HTR-8/SVneo (cell line): Measurements from ENCODE around the gene MEAF6.
"Not testable (repeated sequence)": the region's sequence is repeated elsewhere in the genome, so short reads cannot be mapped to it uniquely, and the experiment has no call there.

ENCODE experiments used
- DNase-seq: peaks from one replicate; pipeline ENCODE4 v3.0.0; 2011; ENCODE audit warnings: low spot score, mixed read lengths; ENCODE audit not compliant: insufficient read length
- FAIRE-seq: peaks from 2 replicates; lab custom pipeline; 2011; peaks lifted over from hg19 to GRCh38; lab: Jason Lieb, UNC

MEAF6 gene

DNA sequence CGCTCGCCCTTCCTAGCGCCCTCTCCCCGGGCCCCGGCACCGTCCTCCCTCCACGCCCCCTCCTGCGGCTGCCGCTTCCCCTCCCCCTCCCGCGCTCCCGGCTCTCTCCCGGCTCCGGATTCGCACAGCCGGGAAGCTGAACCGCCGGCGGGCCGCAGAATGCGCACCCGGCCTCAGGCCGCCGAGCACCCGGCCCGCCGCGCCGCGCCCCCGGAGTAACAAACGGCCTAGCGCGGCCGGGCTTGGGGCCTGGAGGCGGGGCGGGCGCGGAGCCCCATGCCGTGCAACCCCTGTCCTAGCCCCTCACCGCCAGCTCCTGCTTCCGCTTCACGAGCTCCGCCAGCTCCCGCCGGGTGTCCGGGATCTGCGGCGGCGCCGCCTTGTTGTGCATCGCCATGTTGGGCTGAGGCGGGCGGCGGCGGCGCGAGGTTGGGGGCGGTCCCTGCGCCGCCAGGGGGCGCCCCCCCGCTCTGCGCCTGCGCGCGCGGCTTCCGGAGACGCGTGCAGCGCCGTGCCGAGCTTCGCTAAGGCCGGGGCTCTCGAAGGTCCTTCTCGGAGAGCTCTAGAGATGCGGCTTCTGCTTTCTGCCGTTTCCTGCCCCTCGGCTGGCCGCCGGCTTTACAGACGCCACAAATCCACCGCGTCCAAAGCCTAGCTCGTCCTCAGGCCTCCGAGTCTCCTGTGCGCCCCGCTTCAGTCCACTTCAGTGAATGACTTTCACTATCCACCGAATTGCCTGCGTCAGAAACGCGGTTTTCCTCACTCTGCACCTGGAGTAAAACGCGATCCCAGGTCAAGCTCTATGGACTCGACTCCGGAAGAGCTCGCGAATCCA, at the start of gene MEAF6:
Gene MEAF6 (minus strand): TSS at position 417 of the 835 bp plus-strand sequence. CDS start 20 bp downstream, at position 397.
- FAIRE-seq (no peak), DNase-seq (peak; percentile 83)

DNA sequence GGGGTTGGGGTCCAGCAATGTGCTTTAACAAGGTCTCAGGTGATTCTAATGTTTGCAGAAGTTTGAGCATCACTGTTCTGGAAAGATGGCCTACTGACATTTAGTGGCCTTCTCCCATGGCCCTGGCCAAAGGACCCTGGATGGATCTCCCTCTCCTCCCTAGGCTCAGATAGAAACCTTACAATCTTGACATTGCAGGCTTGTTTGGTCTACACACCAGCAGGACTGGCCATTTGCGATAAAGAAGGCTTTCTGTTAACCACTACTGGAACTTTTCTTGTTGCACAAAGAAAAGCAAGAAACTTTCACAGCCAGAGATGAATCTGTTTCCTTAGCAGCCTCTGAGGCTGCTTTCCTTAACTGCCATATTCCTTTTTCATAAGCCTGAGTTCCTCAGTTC, 48.4 kb upstream of the MEAF6 start:
- FAIRE-seq (no peak), DNase-seq (no peak)

DNA sequence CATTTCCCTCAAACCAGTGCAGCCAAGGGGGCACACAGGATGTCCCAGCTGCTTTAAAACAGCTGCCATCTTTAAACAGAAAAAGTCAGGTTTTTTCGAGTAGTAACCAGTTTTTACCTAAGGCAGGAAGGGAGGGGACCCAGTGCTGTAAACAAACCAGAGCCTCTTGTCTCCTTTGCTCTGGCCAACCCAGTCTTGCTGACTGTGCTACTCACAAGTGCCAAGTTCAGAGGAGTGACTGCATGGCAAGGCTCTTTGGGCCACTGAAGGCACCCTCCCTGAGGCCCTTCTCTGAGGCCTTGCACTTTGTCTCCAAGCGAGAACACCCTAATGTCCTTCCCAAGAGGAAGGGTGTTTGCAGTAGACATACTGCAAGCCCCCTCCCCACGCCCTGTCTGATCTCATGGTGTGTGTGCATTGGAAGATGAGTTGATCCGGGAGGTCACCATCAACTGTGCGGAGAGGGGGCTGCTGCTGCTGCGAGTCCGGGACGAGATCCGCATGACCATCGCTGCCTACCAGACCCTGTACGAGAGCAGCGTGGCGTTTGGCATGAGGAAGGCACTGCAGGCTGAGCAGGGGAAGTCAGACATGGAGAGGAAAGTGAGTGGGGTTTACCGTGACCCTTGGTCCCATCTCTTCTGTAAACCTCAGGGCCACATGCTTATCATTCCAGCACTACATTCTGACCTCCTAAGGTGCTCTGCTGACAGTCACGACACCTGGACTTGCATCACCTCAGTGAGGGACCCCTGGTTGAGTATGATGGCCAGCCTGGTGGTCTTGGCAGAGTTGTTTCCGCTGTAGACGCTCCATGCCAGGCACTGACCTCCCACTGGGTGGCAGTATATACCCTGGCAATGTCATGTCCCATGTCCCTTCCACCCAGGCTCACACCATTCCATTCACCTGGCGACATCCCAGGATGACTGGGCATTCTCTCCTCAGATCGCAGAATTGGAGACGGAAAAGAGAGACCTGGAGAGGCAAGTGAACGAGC, 46.9 kb upstream of the MEAF6 start:
- DNase-seq, result peak; percentile 66
- peak; percentile 88 for FAIRE-seq

DNA sequence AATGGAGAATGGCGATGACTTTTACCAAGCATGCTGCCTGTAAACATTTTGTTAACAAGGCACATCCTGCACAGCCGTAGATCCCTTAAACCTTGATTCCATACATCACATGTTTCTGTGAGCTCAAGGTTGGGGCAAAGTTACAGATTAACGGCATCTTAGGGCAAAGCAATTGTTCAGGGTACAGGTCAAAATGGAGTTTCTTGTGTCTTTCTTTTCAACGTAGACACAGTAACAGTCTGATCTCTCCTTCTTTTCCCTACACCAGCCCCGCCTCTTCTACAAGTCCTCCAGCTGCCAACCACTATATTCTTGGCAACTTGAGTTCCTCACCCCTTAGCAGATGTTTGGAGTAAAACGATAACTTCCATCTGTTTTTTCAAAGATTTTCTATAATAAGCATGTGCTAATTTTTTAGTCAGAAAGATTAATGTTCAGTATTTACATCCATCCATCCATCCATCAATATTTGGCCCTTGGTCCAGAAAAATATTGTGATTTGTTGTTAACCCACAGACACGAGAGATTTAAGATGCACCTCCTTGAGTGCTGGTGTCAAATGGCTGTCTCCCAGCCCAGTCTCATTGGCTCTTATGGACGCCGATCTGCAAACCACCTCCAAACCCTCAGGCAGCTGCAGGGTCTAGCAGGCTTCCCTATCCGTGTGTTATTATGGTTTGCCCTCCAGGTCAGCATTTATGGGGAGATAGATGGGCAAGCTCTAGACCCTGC, 46.0 kb upstream of the MEAF6 start:
- FAIRE-seq (no peak), DNase-seq (no peak)

DNA sequence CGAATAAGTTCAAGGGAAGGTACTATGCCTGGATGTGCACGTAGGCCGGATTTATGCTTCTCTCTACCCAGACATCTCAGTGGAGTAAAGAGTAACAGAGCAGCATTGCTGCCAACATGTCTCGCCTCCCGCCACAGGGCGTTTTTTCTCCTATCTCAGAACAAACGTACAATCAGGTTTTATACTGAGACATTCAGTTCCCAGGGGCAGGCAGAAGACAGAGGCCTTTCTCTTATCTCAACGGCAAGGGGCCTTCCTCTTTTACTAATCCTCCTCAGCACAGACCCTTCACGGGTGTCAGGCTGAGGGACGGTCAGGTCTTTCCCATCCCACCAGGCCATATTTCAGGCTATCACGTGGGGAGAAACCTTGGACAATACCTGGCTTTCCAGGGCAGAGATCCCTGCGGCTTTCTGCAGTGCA, 45.4 kb upstream of the MEAF6 start:
- not testable (repeated sequence) for FAIRE-seq, DNase-seq

DNA sequence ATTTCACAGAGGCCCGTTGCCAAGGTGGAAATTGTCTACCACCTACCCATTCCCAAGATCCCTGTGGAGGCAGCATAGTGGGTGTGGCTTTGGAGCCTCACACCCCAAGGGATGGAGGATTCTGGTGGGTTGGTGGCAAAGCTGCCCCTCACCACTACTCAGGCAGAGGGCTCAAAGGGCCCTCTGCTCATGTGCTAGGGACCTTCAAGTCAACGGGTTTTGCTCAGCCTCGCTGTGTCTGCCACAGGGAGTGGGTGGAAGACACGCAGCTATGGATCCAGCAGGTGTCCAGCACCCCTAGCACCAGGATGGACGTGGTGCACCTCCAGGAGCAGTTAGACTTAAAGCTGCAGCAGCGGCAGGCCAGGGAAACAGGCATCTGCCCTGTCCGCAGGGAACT, 44.5 kb upstream of the MEAF6 start:
- DNase-seq (no peak), FAIRE-seq (no peak)

DNA sequence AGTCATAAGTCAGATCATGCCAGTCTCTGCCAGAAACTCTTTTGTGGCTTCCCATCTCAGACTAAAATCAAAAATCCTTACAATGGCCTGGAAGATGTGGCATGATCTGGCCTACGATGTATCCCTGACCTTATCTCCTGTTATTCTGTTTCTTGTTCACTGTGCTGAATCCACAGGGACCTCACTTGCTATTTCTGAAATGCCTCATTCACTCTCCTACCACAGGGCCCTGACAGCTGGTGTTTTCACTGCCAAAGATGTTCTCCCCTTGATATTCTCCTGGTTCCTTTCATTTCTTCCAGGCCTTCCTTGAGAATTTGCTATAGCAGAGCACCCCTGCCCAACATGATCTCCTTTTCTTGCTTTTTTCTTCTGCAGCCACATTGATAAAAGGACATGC, 43.8 kb upstream of the MEAF6 start:
- no peak for FAIRE-seq

DNA sequence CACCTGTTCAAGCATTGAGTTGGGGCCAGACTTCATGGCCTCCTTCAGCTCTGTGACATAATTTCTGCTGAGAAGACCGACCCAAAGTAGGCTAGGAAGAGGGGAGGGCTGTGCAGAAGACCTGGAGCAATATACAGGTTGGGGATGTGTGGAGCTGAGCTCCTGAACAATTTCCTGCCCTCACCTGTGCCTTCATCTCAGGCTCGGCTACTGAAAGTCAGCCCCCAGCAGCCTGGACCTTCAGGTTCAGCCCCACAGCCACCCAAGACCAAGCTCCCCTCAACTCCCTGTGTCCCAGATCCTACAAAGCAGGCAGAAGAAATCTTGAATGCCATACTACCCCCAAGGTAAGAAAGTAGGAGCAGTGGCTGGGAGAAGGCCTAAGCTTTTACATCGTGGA, 42.8 kb upstream of the MEAF6 start:
- FAIRE-seq (no peak), DNase-seq (no peak)

More for the DNA sequence above, 43.8 kb upstream of the MEAF6 start:
- DNase-seq, result no peak

DNA sequence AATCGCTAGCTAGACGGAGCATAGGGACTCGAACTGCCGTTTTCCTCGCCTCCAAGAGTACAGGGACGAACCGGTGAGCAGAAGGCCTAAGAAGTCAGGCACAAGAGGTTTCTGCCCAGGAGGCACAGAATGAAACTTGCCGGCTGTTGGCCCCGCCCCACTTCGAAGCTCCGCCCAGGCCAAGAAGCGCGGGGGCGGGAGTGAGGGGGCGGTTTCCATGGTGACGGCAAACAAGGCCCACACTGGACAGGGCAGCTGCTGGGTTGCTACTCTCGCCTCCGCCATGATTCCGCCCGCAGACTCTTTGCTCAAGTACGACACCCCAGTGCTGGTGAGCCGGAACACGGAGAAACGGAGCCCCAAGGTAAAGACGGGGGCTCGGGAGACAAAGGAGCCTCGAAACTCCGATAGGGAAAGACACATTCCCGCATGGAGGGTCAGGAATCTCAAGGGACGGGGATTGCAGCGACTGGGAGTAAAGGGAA, 42.2 kb upstream of the MEAF6 start, which contains the start of gene DNALI1:
Gene DNALI1 (plus strand): TSS at position 229 of the 485 bp plus-strand sequence. CDS start 55 bp downstream, at position 284.
- DNase-seq (no peak), FAIRE-seq (no peak)

DNA sequence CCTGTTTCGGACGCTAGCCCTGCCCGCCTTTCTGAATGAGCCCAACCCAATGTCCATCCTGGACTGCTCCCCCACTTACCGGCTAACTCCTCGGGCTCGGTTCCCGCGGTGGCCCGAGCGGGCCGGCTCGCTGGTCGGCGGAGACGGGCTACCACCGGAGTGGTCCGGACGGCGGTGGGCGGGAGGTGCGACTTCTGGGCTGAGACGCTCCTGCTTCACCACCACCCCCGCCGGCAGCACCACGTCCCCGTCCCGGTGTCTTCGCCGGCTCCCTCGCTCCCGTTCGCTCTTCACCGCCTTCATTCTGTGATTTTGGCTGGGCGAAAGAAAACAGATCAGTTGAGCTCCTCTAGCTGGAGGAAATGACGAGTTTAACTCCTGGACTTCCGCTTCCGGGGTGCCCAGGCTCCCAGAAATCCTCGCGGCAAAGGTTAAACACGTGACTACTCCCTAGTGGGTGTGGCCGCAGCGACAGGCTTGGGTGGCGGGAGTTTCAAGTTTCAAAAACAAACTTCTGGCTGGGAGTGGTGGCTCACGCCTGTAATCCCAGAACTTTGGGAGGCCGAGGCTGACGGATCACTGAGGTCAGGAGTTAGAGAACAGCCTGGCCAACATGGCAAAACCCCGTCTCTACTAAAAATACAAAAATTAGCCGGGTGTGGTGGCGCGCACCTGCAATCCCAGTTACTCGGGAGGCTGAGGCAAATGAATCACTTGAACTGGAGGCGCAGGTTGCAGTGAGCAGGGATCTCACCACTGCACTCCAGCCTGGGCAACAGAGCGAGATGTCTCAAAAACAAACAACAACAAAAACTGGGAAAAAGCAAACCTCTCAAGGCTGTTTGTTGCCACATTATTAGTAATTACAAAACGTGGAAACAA, 39.6 kb upstream of the MEAF6 start, which contains the start of gene SNIP1:
Gene SNIP1 (minus strand): TSS at position 367 of the 882 bp plus-strand sequence. CDS start 64 bp downstream, at position 303.
- FAIRE-seq, result no peak
- peak; percentile 92 for DNase-seq

DNA sequence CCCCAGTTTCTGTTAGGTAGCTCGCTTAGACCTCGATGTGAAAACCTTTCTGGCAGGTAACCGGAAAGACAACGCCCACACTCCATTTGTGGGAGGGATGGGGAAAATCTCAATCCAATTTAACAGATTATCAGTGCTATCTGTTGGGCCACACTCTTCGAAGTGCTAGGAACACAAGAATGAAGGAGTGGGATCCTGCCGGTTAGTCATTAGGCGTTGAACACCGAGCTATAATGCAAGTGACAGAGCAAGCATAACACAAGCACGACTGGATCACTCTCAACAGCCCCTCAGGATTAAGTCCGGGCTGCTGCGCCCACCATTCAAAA, 39.0 kb upstream of the MEAF6 start:
- DNase-seq (no peak), FAIRE-seq (no peak)

DNA sequence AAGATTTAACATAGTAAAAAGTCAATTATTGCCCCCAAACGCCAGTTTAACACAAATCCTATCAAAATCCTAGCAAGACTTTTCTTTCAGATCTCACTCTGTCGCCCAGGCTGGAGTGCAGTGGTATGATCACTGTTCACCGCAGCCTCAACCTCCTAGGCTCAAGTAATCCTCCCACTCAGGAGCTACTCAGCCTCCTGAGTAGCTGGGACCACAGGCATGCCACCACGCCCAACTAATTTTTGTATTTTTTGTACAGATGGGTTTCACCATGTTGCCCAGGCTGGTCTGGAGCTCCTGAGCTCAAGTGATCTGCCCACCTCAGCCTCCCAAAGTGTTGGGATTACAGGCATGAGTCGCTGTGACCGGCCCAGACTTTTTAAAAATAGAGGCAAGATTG, 34.8 kb upstream of the MEAF6 start:
- DNase-seq (no peak), FAIRE-seq (no peak)

DNA sequence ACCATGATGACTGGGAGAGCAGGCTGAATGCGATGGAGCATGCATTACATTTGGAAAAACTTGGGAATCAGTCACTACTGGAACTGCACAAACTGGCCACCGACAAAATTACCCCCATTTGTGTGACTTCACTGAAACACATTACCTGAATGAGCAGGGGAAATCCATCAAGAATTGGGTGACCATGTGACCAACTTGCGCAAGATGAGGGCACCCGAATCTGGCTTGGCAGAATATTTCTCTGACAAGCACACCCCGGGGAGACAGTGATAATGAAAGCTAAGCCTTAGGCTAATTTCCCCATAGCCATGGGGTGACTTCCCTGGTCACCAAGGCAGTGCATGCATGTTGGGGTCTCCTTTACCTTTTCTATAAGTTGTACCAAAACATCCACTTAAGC, 30.5 kb upstream of the MEAF6 start:
- FAIRE-seq, result no peak
- DNase-seq, result no peak

DNA sequence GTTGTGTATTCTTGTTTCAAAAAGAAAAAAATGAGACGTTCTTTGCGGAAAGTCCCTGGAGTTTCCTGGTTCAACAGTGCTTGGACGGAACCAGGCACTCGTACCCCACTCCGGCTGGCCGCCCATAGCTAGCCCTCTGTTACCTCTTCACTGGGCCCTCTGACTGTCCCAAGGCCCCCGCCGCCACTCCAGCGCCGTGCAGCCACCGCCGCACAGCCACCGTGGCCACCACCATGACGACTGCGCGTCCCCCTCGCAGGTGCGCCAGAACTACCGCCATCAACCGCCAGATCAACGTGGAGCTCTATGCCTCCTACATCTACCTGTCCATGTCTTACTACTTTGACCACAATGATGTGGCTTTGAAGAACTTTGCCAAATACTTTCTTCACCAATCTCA, 30.0 kb upstream of the MEAF6 start:
- no peak for FAIRE-seq
- DNase-seq, result no peak

DNA sequence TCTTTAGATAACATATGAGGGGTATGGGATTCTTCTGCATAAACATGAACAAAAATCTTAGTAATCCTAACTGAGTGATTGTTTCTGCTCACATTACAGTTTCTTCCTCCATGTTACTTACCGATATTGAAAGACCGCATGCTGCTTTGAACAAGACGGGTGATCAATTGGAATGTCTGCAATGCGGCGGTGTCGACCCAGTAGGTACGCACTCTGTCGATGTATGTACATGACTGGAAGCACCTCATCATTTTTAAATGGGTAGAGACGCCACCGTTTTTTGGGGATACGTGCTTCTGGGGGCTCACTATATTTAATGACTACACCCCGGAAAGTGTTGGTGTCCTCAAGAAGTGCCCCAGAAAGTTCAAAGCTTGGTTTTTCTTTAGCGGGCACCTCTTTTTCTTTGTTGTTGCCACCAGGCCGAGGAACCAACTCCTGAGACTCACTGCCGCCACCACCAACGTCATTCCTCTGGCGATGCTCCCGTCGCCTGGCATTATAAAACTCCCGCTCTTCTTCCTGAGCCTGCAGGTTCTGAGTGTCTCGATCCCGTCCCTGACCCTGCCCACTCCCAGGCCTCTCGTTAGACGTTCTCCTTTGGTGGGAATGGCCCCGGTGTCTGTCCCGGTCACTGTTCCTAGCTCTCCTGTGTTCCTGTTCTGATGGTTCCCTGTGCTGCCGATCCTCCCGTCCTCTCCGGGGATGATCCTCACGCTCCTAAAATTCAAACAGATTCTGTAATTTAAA, 25.6 kb upstream of the MEAF6 start:
- FAIRE-seq, result no peak
- DNase-seq, result no peak

DNA sequence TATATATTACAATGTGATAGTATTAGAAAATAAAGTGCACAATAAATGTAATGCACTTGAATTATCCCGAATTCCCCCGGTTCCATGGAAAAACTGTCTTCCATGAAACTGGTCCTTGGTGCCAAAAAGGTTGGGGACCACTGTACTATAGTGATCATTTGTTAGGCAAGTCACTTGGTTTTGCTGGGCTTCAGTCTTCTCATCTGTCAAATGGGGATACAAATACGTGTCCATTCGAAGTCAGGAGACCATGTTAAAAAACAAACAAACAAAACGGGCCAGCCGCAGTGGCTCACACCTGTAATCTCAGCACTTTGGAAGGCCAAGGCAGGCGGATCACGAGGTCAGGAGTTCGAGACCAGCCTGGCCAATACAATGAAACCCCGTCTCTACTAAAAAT, 24.6 kb upstream of the MEAF6 start:
- DNase-seq, FAIRE-seq: not testable (repeated sequence)

DNA sequence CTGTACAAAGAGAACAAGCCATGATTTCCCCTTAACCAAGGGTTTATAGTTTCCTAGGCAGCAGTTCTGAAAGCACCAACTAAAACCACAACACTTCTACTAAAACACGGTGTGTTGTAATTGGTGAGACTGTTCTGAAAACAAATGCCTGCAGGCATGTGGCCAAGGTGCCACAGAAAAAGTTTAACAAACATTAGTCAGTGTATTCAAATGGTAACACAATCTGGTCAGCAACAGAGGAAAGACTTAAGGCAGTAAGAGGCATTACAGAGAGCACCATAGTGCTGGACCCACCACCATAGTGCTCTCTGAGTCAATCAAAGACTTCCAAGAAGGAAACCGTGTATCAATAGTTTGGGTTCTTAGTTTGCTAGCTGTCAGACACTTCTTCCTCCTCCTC, 22.8 kb upstream of the MEAF6 start:
- DNase-seq (no peak), FAIRE-seq (no peak)
